Activated B cell treated with CpG ODN at 0.5 μM for 24 hours (primary cell): ENCODE data around the gene SNRPB2. TPM values are rescaled to one million over a fixed set of nuclear protein-coding genes. Genes with fewer than 3 reads are reported as not detected.

ENCODE experiments used
- ATAC-seq: fragments of 200-7000 bp; cut with Tn5 transposase; one replicate; pipeline ENCODE4 v1.10.0; 2021; ENCODE audit warnings: low read depth, mild to moderate bottlenecking, moderate library complexity
- CTCF ChIA-PET: fragments of 350-600 bp; sonication (Branson Sonifier 250); formaldehyde crosslinking; loops from one replicate; lab custom pipeline; 2021; ENCODE audit warnings: antibody characterized with exemption; lab: Charles Lee
- POLR2A ChIA-PET: fragments of 350-600 bp; sonication (Branson Sonifier 250); formaldehyde crosslinking; loops from one replicate; lab custom pipeline; 2021; ENCODE audit warnings: antibody characterized with exemption; lab: Charles Lee
- DNase-seq: peaks from one replicate; pipeline ENCODE4 v3.0.0; 2022
- H3K27ac Mint-ChIP-seq: one replicate; pipeline ENCODE4 v1.8.0; 2020; ENCODE audit warnings: mixed read lengths
- H3K27me3 Mint-ChIP-seq: one replicate; pipeline ENCODE4 v1.8.0; 2021; ENCODE audit warnings: mixed read lengths
- H3K36me3 Mint-ChIP-seq: one replicate; pipeline ENCODE4 v1.8.0; 2021; ENCODE audit warnings: low read depth, mixed read lengths
- H3K4me1 Mint-ChIP-seq: one replicate; pipeline ENCODE4 v1.8.0; 2021; ENCODE audit warnings: mixed read lengths
- H3K4me3 Mint-ChIP-seq: one replicate; pipeline ENCODE4 v1.8.0; 2020; ENCODE audit warnings: mild to moderate bottlenecking, mixed read lengths
- H3K9me3 Mint-ChIP-seq: one replicate; pipeline ENCODE4 v1.8.0; 2020; ENCODE audit warnings: mixed read lengths
- intact Hi-C: fragments of 100-400 bp; cut with micrococcal nuclease; formaldehyde crosslinking; loops from one replicate; pipeline ENCODE4 v1.15.1; 2024
- total RNA-seq: library from RNA; stranded (reverse); gene quantifications from 2 replicates; pipeline ENCODE4 v1.2.3, GENCODE V29; 2022
- TF ChIP-seq, protein P1 (sequence below): fragments of 200-600 bp; IDR thresholded peaks from one replicate; pipeline ENCODE4 v1.8.0; 2022; ENCODE audit warnings: antibody characterized with exemption, mild to moderate bottlenecking

SNRPB2 gene
- total RNA-seq, 1 donor from 2014 or later, result 61.1 TPM

DNA sequence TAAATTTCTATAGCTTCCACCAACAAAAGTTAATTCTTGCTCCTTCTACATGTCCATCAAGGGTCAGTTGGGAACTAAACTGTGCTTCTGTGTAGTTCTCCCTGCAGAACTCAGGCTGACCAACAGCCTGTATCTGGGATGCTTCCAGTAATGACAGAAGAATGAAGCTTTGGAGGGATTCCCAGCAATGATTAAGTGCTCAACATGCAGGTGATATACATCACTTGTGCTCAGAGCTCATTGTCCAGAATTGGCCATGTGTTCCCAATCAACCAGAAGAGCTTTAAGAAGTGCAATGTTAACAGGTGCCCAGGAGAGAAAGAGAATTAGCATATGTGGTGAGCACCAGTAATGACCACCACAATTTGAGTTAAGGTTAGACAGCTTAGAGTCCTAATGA is 37.4 kb upstream of the SNRPB2 start:
- Mint-ChIP-seq H3K27me3 (peaks cover 36% of the 10 kb centered on the region), H3K4me3 (no peak overlapping the region), H3K27ac (no peak overlapping the region), H3K4me1 (no peaks in the 10 kb centered on the region), H3K36me3 (no peaks in the 10 kb centered on the region), H3K9me3 (no peaks in the 10 kb centered on the region)
- ATAC-seq (no peak), DNase-seq (no peak)
- ChIA-PET CTCF (no interaction called here), POLR2A (no interaction called here)
- intact Hi-C loops, result no loop called here
- TF ChIP-seq, protein P1, sequence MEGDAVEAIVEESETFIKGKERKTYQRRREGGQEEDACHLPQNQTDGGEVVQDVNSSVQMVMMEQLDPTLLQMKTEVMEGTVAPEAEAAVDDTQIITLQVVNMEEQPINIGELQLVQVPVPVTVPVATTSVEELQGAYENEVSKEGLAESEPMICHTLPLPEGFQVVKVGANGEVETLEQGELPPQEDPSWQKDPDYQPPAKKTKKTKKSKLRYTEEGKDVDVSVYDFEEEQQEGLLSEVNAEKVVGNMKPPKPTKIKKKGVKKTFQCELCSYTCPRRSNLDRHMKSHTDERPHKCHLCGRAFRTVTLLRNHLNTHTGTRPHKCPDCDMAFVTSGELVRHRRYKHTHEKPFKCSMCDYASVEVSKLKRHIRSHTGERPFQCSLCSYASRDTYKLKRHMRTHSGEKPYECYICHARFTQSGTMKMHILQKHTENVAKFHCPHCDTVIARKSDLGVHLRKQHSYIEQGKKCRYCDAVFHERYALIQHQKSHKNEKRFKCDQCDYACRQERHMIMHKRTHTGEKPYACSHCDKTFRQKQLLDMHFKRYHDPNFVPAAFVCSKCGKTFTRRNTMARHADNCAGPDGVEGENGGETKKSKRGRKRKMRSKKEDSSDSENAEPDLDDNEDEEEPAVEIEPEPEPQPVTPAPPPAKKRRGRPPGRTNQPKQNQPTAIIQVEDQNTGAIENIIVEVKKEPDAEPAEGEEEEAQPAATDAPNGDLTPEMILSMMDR, result no peak

DNA sequence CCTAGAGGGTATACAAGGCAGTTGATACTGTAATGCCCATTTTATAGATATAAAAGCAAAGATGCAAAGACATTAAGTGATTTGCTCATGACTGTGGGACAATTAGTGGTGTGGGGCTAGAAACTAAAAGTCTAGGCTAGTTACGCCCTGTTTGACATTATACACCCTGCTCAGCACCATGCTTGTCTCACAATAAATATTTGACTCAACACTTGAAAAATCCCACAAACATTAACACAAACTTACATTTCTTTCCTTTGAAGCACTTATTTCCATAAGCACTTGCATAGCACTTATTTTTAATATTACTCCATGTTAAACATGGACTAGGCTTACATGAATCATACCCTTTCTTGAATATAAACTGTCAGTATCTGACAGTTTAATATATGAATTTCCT is 36.5 kb upstream of the SNRPB2 start:
- no peak overlapping the region for H3K27ac Mint-ChIP-seq
- no peaks in the 10 kb centered on the region for H3K36me3 Mint-ChIP-seq
- peaks cover 43% of the 10 kb centered on the region for H3K27me3 Mint-ChIP-seq
- H3K9me3 Mint-ChIP-seq, result no peaks in the 10 kb centered on the region
- ChIA-PET POLR2A (no interaction called here), CTCF (no interaction called here)
- no peaks in the 10 kb centered on the region for H3K4me1 Mint-ChIP-seq
- intact Hi-C loops, result no loop called here
- TF ChIP-seq, protein P1, result no peak
- ATAC-seq (no peak), DNase-seq (no peak)
- no peak overlapping the region for H3K4me3 Mint-ChIP-seq

DNA sequence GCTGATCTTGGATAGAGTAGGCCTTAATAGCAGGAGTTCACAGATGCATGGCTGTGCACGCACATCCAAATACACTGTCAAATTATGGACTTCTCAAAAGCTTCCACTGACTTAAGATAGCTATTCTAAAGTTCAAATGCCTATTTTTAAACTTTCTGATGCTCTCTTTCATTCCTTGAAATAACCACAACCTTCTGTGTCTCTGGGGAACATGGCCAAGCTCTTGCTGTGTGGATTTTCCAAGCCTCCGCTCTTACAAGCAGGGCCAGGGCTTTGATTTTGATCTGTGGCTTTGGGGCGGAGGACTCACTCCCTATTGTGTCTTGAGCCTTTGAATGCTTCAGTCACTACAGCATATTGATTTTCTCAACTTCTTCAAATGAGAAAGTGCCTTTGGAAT is 35.7 kb upstream of the SNRPB2 start:
- H3K27me3 Mint-ChIP-seq, result peaks cover 45% of the 10 kb centered on the region
- ATAC-seq, result no peak
- TF ChIP-seq, protein P1, result no peak
- intact Hi-C loops, result no loop called here
- ChIA-PET CTCF (no interaction called here), POLR2A (no interaction called here)
- no peaks in the 10 kb centered on the region for H3K9me3 Mint-ChIP-seq
- H3K4me1 Mint-ChIP-seq, result no peaks in the 10 kb centered on the region
- H3K36me3 Mint-ChIP-seq, result no peaks in the 10 kb centered on the region
- no peak for DNase-seq
- no peak overlapping the region for H3K4me3 Mint-ChIP-seq
- H3K27ac Mint-ChIP-seq, result no peak overlapping the region

DNA sequence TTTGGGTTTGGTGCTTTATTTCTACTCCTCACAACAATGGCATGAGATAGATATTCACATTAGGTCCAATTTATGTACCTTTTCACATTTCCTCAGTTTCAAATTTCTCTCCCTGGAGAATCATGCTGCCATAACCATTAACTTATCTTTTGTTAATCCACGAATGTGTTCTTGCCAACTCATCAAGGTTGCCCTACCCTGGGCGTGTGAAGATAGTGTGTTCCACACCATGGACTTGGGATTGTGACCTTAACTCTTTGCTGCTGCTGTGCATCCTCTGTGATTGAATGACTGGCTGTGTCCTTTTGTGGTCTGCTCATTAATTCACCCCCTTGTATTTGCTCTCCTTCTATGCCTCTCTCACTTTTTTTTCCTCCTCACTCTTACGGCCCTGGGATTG is 34.2 kb upstream of the SNRPB2 start:
- ChIA-PET POLR2A (no interaction called here), CTCF (no interaction called here)
- ATAC-seq (no peak), DNase-seq (no peak)
- no peak overlapping the region for H3K27ac Mint-ChIP-seq
- H3K4me1 Mint-ChIP-seq, result no peaks in the 10 kb centered on the region
- no peak overlapping the region for H3K4me3 Mint-ChIP-seq
- intact Hi-C loops, result no loop called here
- H3K27me3 Mint-ChIP-seq, result peaks cover 40% of the 10 kb centered on the region
- H3K36me3 Mint-ChIP-seq, result no peaks in the 10 kb centered on the region
- no peaks in the 10 kb centered on the region for H3K9me3 Mint-ChIP-seq
- TF ChIP-seq, protein P1, result no peak

DNA sequence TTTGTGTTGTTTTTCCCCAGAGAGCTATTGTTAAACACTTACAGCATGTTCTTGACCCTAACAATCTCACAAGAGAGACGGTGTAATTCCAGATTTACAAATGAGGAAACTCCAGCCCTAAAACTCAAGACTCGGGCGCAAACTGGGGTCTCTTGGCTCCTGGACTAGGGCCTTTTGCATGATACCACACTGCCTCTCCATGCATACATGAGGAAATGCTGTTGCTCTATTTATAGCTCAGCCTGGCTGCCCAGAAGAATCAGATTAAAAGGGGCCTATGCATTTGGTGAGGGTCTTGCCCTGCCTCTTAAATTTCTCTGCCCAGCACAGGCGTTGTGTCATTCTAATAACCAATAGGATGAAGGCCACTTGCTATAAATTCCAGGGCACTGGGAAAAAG is 30.5 kb upstream of the SNRPB2 start:
- CTCF ChIA-PET, result no interaction called here

More for the DNA sequence above, 30.5 kb upstream of the SNRPB2 start:
- no peak overlapping the region for H3K27ac Mint-ChIP-seq
- POLR2A ChIA-PET, result no interaction called here
- no peaks in the 10 kb centered on the region for H3K9me3 Mint-ChIP-seq
- no peak overlapping the region for H3K4me3 Mint-ChIP-seq
- ATAC-seq, result no peak
- no peaks in the 10 kb centered on the region for H3K4me1 Mint-ChIP-seq
- no peaks in the 10 kb centered on the region for H3K36me3 Mint-ChIP-seq
- TF ChIP-seq, protein P1, result no peak
- intact Hi-C loops, result no loop called here
- peaks cover 29% of the 10 kb centered on the region for H3K27me3 Mint-ChIP-seq
- no peak for DNase-seq
